ENCODE results near the gene ADAMTS17. TPM values are rescaled to one million over a fixed set of nuclear protein-coding genes. Genes with fewer than 3 reads are reported as not detected.

The ADAMTS17 gene
- total and polyA plus RNA-seq, 3 experiments from 2014 or later = 1.2 to 2.3 (median 1.9) TPM

DNA sequence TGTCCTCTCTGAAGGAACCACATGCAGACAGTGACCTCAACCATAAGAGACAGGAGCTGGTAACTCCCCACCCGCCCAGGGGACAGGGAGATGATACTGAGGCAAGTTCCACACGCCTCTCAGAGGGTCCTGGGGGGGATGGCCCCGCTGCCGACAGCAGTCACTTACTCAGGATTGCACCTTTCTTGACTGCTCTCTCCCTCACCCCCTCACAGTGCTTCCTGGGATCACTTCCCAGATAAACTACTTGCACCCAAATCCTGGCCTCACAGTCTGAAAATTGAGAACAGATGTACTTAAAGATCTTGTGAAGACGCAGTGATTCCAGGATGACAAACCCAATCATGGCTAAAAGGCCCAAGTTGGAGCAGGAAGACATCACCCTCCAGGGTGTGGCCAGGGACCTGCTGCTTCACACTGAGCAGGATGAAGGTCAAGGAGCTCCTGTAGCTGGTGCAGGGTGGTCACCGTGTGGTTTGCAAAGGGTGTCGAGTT, 207.6 kb downstream of the ADAMTS17 start:
- Mint-ChIP-seq H3K27ac (peak overlapping the region in 2 of 8 donors; percentile 49 to 92), H3K4me1 (peaks cover 0 to 2% (median 0%) of the 10 kb centered on the region in 3 donors), H3K27me3 (peaks cover 0 to 3% of the 10 kb centered on the region in 2 donors), H3K4me3 (no peak overlapping the region), H3K9me3 (no peaks in the 10 kb centered on the region), H3K36me3 (peaks cover 1 to 11% (median 2%) of the 10 kb centered on the region in 3 donors)
- CTCF ChIA-PET = no interaction called here
- POLR2A ChIA-PET = no interaction called here
- Histone ChIP-seq H3K4me3 (ENCODE audit: low read length) (no peak overlapping the region), H3K27ac (ENCODE audit: low read depth, low read length) (no peak overlapping the region), H3K36me3 (ENCODE audit: insufficient read depth, low read length) (no peaks in the 10 kb centered on the region), H3K4me1 (ENCODE audit: insufficient read depth, low read length) (no peaks in the 10 kb centered on the region), H3K27me3 (ENCODE audit: insufficient read depth, low read length, poor library complexity, severe bottlenecking) (no peaks in the 10 kb centered on the region), H3K9me3 (ENCODE audit: low read length) (no peaks in the 10 kb centered on the region)
- DNase-seq = no peak

DNA sequence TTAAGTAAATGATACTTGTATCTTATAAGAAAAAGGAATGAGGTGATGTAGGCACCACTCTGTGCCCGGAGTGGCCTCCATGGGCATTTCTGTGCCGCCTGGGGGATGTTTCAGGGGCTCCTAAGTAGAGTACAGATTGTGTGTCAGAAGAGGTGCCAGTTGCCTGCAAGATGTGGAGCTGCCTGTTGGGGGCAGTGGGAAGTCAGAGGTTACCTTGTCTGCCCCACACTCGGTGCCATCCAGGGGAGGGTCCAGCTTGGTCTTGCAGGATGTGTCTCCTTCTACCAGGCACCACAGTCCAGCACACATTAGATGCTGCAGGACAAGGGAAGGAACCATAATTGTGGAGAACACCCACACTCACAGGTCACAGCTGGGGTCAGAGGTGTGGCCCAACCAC, 208.8 kb downstream of the ADAMTS17 start:
- Histone ChIP-seq H3K4me1 (ENCODE audit: insufficient read depth, low read length) (no peaks in the 10 kb centered on the region), H3K9me3 (ENCODE audit: low read length) (no peaks in the 10 kb centered on the region), H3K36me3 (ENCODE audit: insufficient read depth, low read length) (no peaks in the 10 kb centered on the region), H3K4me3 (ENCODE audit: low read length) (no peak overlapping the region), H3K27ac (ENCODE audit: low read depth, low read length) (no peak overlapping the region), H3K27me3 (ENCODE audit: insufficient read depth, low read length, poor library complexity, severe bottlenecking) (no peaks in the 10 kb centered on the region)
- Mint-ChIP-seq H3K4me3 (no peak overlapping the region), H3K36me3 (peaks cover 1 to 14% (median 4%) of the 10 kb centered on the region in 3 donors), H3K9me3 (no peaks in the 10 kb centered on the region), H3K27me3 (peaks cover 0 to 3% of the 10 kb centered on the region in 2 donors), H3K27ac (no peak overlapping the region), H3K4me1 (peaks cover 0 to 2% (median 0%) of the 10 kb centered on the region in 3 donors)
- ChIA-PET CTCF (interaction anchor here (1.9 kb wide), 1 partner anchor 206 kb away, joined by 5 read pairs; no protein-coding TSS in a partner anchor), POLR2A (no interaction called here)
- no peak for DNase-seq

DNA sequence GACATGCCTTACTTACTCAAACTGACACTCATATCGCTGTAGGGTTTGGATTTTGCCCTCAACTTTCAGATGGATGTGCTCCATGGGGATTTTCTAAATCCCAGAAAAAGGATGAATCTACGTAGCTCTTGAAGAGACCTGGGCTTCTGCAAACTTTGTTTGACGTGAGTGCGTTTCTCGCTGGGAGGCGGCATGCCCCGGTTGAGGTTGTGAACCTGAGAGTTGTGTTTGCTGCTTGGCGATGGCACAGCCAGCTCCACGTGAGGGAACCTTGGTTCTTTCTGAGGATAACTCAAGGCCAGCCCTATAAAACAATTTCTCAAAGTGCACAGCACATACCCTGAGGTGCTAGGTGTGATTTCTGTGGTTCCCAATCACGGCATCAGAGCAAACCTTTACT, 209.5 kb downstream of the ADAMTS17 start:
- DNase-seq = no peak
- POLR2A ChIA-PET = no interaction called here
- Mint-ChIP-seq H3K27ac (no peak overlapping the region), H3K27me3 (peaks cover 0 to 3% of the 10 kb centered on the region in 2 donors), H3K36me3 (peaks cover 2 to 16% (median 4%) of the 10 kb centered on the region in 3 donors), H3K9me3 (no peaks in the 10 kb centered on the region), H3K4me1 (peaks cover 0 to 2% (median 0%) of the 10 kb centered on the region in 3 donors), H3K4me3 (peak overlapping the region in 1 of 7 donors; percentile 63)
- H3K9me3 ChIP-seq (ENCODE audit: low read length) = no peaks in the 10 kb centered on the region
- H3K4me3 ChIP-seq (ENCODE audit: low read length) = no peak overlapping the region
- no peaks in the 10 kb centered on the region for H3K4me1 ChIP-seq (ENCODE audit: insufficient read depth, low read length)
- H3K36me3 ChIP-seq (ENCODE audit: insufficient read depth, low read length) = no peaks in the 10 kb centered on the region
- no peaks in the 10 kb centered on the region for H3K27me3 ChIP-seq (ENCODE audit: insufficient read depth, low read length, poor library complexity, severe bottlenecking)
- no peak overlapping the region for H3K27ac ChIP-seq (ENCODE audit: low read depth, low read length)
- CTCF ChIA-PET = interaction anchor here (1.9 kb wide), 1 partner anchor 206 kb away, joined by 5 read pairs; no protein-coding TSS in a partner anchor

DNA sequence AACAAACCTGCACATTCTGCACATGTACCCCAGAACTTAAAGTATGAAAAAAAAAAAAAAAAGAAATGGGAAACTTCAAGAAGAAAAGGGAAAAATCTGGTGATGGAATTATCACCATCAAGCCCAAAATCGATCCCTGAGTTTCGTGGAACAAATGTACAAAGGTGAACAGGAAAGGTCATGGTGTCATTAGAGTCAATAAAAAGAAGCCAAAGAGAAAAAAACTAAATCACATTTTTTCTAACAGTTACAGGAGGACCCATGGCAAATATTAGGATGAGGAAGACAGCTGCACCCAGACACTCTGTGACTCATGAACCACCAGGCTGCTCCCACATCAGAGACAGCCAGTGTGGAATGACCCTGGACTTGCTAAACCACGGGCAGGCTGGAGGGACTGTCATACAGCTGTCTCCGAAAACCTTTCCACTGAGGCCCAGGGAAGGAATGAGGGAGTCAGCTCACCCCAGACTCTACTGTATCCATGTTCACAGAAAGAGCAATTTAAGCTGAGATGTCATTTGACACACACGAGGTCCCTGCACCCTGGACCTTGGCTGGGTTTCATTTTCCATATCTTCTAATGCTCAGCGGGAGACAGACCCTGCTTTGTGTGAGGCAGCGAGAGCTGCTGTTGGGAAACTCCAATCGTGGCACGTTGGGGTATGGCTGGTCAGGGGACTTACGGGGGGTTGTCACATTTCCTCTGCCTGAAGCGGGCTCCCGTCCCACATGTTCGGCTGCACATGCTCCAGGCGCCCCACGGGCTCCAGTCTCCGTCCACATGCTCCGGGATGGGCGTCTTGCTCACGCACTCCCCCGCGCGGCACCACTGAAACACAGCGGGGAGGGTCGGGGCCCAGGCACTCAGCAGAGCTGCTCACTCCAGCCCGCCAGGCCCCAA, 210.2 kb downstream of the ADAMTS17 start:
- no peaks in the 10 kb centered on the region for H3K27me3 Mint-ChIP-seq
- CTCF ChIA-PET = interaction anchor here (1.9 kb wide), 1 partner anchor 207 kb away, joined by 5 read pairs; no protein-coding TSS in a partner anchor
- peaks cover 2 to 18% (median 7%) of the 10 kb centered on the region in 3 donors for H3K36me3 Mint-ChIP-seq
- DNase-seq = no peak
- no peaks in the 10 kb centered on the region for H3K36me3 ChIP-seq (ENCODE audit: insufficient read depth, low read length)
- peak overlapping the region in 5 of 7 donors; percentile 28 to 63 (median 50) for H3K4me3 Mint-ChIP-seq
- H3K27ac ChIP-seq (ENCODE audit: low read depth, low read length) = no peak overlapping the region
- peaks cover 0 to 2% (median 0%) of the 10 kb centered on the region in 3 donors for H3K4me1 Mint-ChIP-seq
- H3K4me3 ChIP-seq (ENCODE audit: low read length) = no peak overlapping the region
- POLR2A ChIA-PET = no interaction called here
- no peaks in the 10 kb centered on the region for H3K9me3 Mint-ChIP-seq
- no peaks in the 10 kb centered on the region for H3K4me1 ChIP-seq (ENCODE audit: insufficient read depth, low read length)
- no peaks in the 10 kb centered on the region for H3K9me3 ChIP-seq (ENCODE audit: low read length)
- no peaks in the 10 kb centered on the region for H3K27me3 ChIP-seq (ENCODE audit: insufficient read depth, low read length, poor library complexity, severe bottlenecking)
- H3K27ac Mint-ChIP-seq = peak overlapping the region in 1 of 8 donors; percentile 43

DNA sequence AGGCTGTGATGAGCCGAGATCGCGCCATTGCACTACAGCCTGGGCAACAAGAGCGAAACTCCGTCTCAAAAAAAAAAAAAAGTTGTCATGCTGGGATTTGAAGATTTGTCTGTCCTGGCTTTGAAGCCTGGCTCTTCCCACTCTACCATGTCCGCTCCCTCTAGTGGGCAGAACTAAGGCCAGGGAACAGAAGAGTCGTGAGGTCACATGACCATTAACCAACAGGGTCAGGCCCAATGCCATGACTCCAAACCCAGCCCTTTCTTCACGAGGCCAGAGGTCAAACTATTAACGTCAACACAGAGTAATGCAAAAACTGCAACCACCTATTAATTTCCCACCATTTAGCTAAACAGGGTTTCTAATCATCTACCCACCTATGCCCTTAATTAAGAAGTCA, 212.1 kb downstream of the ADAMTS17 start:
- H3K27me3 Mint-ChIP-seq = no peaks in the 10 kb centered on the region
- no peaks in the 10 kb centered on the region for H3K27me3 ChIP-seq (ENCODE audit: insufficient read depth, low read length, poor library complexity, severe bottlenecking)

DNA sequence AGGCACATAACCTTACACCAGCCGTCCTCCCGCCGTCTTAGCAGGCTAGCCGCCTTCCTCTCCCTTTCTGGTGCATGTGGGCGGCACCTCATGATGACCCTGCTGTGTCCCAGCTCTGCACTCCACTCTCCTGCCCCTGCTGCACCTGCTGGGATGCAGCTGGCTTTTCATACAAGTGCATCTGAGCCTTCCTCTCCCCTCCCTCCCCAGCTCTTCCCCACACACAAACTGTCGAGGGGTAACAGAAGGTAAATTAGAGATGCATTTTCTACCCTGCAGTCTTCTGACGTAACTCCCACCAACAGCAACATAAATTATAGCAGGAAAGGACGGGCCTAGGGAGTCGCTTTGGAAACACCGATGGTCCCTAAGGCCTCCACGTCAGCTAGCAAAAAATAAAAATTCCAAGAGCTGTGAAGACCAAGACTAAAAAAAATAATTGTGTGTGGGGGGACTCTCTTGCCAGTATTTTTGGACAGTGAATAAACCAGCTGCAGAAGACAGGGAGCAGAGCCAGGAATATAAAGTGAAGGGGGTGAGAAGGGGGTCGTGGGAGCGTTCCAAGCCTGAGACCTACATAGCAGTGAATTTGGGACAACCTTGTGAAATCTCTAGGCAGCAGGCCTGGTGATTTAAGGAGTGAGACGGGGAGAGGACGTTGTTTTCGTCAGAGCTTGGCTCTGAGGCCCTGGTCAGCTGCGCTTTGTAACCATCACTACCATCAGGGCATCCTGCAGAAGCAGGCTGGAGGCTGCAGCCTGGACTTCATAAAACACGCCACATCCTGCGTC, 216.2 kb downstream of the ADAMTS17 start:
- Histone ChIP-seq H3K4me3 (ENCODE audit: low read length) (no peak overlapping the region), H3K9me3 (ENCODE audit: low read length) (no peaks in the 10 kb centered on the region), H3K27ac (ENCODE audit: low read depth, low read length) (no peak overlapping the region), H3K27me3 (ENCODE audit: insufficient read depth, low read length, poor library complexity, severe bottlenecking) (no peaks in the 10 kb centered on the region), H3K4me1 (ENCODE audit: insufficient read depth, low read length) (no peaks in the 10 kb centered on the region), H3K36me3 (ENCODE audit: insufficient read depth, low read length) (no peaks in the 10 kb centered on the region)
- Mint-ChIP-seq H3K27me3 (no peaks in the 10 kb centered on the region), H3K36me3 (peaks cover 21 to 47% (median 25%) of the 10 kb centered on the region in 3 donors), H3K4me1 (no peaks in the 10 kb centered on the region), H3K9me3 (peaks cover 19 to 31% (median 23%) of the 10 kb centered on the region in 5 donors), H3K27ac (no peak overlapping the region), H3K4me3 (no peak overlapping the region)
- CTCF ChIA-PET = interaction anchor here (1.1 kb wide), 1 partner anchor 14 kb away, joined by 3 read pairs; no protein-coding TSS in a partner anchor
- POLR2A ChIA-PET = no interaction called here
- no peak for DNase-seq

More for the DNA sequence above, 212.1 kb downstream of the ADAMTS17 start:
- H3K36me3 Mint-ChIP-seq = peaks cover 5 to 10% (median 7%) of the 10 kb centered on the region in 3 donors
- H3K4me1 Mint-ChIP-seq = peaks cover 0 to 2% (median 0%) of the 10 kb centered on the region in 3 donors
- H3K4me3 Mint-ChIP-seq = no peak overlapping the region
- ChIA-PET POLR2A (no interaction called here), CTCF (no interaction called here)
- Histone ChIP-seq H3K4me1 (ENCODE audit: insufficient read depth, low read length) (no peaks in the 10 kb centered on the region), H3K36me3 (ENCODE audit: insufficient read depth, low read length) (no peaks in the 10 kb centered on the region), H3K9me3 (ENCODE audit: low read length) (no peaks in the 10 kb centered on the region), H3K27ac (ENCODE audit: low read depth, low read length) (no peak overlapping the region), H3K4me3 (ENCODE audit: low read length) (no peak overlapping the region)
- no peak for DNase-seq
- H3K27ac Mint-ChIP-seq = no peak overlapping the region
- no peaks in the 10 kb centered on the region for H3K9me3 Mint-ChIP-seq

DNA sequence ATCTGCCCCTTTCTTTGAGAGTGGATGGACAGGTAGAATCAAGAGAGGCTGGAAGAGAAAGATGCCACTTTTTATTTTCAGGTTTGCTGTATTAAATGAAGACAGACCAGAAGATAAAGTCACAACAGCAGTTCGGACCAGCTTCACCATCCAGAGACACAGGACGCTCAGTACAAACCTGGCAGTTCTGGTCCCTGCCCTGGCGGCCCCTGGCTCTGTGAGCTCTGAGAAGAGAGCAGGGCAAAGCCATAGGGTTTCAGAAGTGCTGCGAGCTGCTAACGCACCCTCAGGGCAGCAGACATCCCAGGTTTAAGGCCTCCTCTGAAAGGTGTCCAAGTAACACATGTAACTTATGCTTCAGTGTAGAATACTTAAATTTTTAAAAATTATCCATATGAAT, 216.8 kb downstream of the ADAMTS17 start:
- Histone ChIP-seq H3K9me3 (ENCODE audit: low read length) (no peaks in the 10 kb centered on the region), H3K4me3 (ENCODE audit: low read length) (no peak overlapping the region), H3K27me3 (ENCODE audit: insufficient read depth, low read length, poor library complexity, severe bottlenecking) (no peaks in the 10 kb centered on the region), H3K4me1 (ENCODE audit: insufficient read depth, low read length) (no peaks in the 10 kb centered on the region), H3K27ac (ENCODE audit: low read depth, low read length) (no peak overlapping the region), H3K36me3 (ENCODE audit: insufficient read depth, low read length) (no peaks in the 10 kb centered on the region)
- no peak overlapping the region for H3K27ac Mint-ChIP-seq
- no peaks in the 10 kb centered on the region for H3K27me3 Mint-ChIP-seq
- POLR2A ChIA-PET = no interaction called here
- peaks cover 19 to 33% (median 25%) of the 10 kb centered on the region in 5 donors for H3K9me3 Mint-ChIP-seq
- peaks cover 21 to 52% (median 27%) of the 10 kb centered on the region in 3 donors for H3K36me3 Mint-ChIP-seq
- DNase-seq = no peak
- no peaks in the 10 kb centered on the region for H3K4me1 Mint-ChIP-seq
- no peak overlapping the region for H3K4me3 Mint-ChIP-seq
- CTCF ChIA-PET = no interaction called here
